ENCODE data around the gene XCL2.

Gene XCL2

DNA sequence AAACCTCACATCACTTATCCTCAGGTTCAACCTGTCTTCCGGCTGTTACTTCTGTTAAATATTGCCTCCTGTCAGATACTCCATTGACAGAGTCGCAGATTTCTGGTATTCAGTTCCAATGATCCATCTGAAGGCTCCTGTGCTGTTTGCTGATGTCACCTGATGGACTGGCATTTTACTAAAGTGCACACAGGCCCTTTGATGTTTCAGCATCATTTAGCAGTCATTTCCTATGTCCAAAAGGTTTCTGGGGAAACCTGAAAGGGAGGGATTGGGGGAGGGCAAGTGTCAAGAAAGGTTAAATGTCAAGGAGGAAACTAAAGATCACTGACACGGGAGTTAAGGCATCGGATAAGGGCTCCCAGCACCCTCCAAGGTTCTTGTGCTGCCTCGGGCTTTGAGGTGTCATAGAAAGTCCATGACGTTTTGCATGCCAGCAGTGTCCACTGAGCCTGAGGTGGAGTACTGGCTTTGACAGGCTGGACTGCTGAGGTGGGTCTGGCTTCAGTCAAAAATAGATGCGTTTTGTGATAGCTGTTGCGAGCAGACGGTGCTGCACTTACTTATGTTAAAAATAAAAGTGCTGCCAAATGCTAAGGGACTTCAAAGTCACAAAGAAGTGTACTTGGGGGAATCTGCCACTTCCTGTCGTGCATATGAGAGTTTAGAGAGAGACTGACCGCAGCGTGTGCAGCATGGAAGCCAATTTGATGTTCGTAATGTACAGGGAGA is 30.8 kb downstream of the XCL2 start:
- no peak for DNase-seq

DNA sequence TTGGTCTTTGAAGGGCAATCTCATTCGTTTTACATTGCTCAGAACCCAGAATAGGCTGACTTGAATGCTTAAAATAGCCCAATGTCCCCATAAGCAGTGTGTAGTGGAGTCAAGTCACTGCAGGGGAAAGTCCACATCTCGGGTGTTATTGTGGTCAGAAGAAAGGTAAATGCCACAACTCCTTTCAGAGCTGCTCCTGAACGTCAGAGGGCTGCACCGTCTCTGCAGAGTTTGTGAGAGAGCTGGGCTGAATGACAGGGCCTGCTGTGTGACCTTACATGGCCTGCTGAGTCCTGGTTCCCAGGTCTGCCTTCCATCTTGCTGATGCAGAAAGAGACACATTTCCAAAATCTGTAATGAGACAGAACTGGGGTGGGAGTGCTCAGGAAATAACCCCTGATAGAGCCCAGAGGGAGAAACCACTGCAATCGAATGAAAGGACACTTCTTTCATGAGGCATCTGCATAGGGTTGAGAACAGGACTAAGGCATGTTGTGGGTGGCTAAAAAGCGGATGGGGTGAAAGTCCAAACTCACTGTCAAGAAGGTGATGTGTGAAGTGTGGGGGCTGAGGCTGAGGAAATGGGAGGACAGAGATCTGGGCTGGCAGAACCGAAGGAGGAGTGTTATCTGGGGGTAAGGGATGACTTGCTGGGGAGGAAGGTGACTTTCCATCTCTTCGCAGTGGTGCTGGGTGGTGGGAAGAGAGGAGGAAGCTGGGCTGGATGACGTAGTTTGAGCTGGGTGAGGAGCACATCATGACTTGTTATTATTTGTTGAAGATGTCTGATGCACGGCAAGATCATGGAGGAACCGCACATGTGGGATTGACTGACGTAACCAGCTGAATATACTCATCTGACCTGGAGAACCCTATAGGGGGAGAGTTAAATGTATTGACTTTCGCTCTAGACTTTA is 33.7 kb downstream of the XCL2 start:
- DNase-seq = no peak

- no peak for DNase-seq
These were observed 34.6 kb downstream of the XCL2 start for GRCh38 chr1:168509210-168509609.

GRCh38 chr1:168507828-168508227 is 36.0 kb downstream of the XCL2 start:
- DNase-seq = no peak

GRCh38 chr1:168507231-168507630 is 36.6 kb downstream of the XCL2 start:
- no peak for DNase-seq

DNA sequence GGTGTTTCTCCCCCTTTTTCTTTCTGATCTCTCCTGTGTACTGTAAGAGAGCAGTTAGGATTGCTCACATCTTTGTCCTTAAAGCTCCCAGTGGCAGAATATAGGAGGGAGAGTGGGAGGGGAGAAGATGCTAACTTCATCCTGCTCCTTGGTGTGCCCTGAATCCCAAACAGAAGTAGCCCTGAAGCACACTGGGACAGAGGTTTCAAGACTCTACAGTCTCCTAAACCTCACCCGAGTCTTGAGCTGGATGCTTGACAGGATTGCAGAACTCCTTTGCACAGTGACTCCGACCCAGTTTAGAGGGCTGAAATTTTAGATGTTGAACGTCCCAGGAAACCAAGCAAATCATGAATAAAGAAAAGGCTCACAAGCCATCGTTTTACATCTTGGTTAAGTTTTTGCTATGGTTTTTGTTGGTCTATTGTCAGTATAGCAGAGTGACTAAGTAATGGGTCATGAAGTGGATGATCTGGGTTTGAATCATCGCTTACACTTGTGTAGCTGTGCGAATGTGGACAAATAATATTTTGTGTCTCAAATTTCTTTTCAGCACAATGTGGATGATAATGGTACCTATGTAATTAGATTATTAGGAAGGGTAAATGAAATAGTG is 37.5 kb downstream of the XCL2 start:
- DNase-seq = no peak

DNA sequence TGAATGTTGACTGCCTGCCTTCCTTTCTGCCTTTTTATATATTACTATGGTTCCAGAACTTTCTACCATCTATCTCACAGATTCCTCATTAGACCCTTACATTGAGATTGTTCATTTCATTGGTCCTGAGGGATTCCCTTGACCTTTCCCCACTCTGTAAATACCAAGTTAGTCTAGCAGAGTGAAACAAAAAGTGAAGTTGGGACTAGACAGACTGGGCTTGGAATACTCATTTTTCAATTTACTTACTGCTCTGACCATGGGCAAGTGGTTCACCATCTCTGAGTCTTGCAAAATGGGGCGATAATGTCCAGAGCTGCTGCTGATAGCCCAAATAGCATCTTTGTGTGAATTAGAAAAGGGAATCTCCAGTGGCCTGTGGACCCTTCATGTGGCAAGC is 38.8 kb downstream of the XCL2 start:
- DNase-seq = no peak

DNA sequence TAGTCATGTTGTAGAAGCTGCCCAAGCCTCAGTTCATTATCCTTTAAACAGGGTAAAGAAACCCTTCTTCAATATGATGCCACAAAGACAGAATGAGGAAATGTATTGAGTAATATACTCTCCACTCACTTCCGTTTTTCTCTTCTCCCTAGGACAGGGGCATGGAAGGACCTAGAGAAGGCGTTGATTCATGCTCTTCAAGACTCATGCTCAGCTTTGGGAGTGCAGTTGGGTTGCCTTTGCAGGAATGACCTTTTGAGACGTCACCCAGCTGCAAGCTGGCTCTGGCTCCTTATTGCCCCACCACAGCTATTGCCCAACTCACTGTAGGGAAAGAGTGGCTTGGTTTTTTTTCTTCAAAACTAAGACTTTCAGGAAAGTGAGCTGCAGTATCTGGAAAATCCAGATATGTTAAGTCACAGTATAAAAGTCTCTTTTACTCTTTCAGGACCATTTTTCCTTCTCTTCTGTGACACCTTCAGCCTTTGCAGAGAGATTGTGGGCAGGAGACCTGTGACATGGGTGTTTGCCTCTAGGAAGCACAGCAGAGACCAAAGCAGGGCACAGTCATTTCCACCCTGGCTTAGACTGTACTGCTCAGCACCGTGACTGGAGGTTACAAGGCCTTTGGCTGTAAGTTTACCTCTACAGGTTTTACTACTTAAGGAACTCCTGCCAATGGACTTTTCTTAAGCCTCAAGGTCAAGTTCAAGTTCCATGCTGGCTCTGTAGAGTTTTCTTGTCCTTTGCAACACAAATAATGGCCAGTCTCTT is 39.5 kb downstream of the XCL2 start:
- no peak for DNase-seq

- no peak for DNase-seq
These were observed 44.1 kb downstream of the XCL2 start for GRCh38 chr1:168499688-168500049.

DNA sequence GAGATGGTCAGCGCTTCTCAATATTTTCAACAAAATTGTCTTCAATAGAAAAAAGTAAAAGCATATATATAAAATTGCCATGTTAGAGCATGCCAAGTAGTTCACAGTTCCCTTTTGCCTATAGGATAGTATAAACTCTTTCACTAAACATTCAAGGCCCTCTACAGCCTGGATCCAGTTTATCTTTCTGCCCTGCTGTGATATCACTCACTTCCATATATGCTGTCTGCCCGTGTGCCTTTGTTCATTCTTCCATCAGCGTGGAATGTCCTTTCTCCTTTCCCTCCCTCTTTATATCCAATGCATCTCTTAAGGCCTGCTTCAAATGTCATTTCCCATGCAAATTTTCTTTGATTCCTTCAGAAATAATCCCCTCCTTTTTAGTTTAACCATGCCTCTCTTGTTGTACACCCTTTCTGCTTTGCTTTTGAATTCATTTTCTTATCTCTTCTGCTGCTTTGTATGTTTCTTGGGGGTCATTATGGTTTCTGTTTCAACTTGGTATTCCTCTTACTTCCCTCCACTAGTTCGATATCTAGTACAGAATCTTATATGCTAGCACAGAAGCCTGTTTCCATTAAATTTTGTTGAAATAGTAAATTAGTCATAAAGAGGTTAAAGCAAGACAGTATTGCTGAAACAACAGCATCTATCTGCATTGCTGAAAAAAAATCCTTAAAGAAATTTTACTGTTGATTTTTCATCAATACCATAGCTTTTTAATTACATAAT is 44.7 kb downstream of the XCL2 start:
- no peak for DNase-seq

GRCh38 chr1:168498159-168498631 is 45.6 kb downstream of the XCL2 start:
- no peak for DNase-seq

DNA sequence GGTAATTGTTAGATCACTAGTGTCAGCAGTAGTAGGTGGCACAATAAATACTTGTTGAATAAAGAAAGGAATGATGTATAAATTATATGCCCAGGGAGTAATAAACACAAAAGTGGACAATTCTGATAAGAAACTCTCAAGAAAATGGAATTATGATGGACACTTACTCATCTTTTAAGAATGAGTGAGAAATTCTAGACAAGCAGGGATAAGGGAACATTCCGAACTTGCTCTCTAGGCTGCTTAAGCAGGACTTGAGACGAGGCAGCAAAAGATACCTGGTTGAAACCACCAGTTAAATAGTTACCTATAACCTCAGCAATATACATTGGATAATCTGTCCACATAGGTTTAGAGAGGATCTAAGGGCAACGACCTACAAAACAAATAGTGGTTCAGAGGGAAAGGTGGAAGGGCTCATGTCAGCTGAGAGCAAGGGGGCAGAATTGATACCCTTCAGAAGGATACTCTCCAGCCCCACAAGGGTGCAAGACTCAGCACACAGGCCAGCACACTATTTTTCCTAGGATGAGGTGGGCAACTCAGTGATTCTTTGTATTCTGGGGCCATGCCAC is 46.3 kb downstream of the XCL2 start:
- no peak for DNase-seq

DNA sequence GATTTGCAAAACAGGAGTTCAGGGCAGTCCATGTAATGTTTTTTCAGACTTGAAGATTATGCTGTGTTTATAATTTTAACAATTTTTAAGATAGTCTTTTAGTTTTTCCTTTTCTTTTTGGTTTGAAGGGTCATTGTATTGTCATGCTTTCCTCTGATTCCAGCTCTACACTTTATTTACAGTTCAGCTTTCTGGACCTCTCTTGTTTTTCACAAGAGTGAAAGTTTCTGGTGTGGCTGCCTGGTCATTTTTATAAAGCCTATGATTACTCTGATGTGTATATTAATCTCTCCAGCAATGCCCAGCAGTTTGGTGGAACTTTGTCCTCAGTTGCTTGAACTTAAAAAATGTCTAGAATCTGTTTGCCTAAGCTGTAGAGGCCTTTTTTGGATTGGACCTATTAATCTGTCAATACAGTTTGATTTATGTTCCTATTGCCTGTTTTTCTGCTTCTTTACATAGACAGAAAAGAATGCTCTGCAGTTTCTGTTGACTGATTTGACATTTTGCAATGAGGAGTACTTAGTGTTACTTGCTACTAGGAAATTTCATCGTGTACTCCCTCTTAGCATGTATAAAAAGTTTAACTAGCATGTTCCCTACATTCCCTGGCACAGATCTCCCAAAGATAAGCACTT is 52.2 kb downstream of the XCL2 start:
- DNase-seq = no peak

Measured in NCI-H1092 (cell line).